NCI-H524 (cell line): Measurements from ENCODE around the gene DRD4.
"Not testable (repeated sequence)": the region's sequence is repeated elsewhere in the genome, so short reads cannot be mapped to it uniquely, and the experiment has no call there.

ENCODE experiments used
- DNase-seq, 2 experiments: peaks; one replicate each; lab custom pipeline; 2025; lab: John Stamatoyannopoulos, UW

Gene DRD4

DNA sequence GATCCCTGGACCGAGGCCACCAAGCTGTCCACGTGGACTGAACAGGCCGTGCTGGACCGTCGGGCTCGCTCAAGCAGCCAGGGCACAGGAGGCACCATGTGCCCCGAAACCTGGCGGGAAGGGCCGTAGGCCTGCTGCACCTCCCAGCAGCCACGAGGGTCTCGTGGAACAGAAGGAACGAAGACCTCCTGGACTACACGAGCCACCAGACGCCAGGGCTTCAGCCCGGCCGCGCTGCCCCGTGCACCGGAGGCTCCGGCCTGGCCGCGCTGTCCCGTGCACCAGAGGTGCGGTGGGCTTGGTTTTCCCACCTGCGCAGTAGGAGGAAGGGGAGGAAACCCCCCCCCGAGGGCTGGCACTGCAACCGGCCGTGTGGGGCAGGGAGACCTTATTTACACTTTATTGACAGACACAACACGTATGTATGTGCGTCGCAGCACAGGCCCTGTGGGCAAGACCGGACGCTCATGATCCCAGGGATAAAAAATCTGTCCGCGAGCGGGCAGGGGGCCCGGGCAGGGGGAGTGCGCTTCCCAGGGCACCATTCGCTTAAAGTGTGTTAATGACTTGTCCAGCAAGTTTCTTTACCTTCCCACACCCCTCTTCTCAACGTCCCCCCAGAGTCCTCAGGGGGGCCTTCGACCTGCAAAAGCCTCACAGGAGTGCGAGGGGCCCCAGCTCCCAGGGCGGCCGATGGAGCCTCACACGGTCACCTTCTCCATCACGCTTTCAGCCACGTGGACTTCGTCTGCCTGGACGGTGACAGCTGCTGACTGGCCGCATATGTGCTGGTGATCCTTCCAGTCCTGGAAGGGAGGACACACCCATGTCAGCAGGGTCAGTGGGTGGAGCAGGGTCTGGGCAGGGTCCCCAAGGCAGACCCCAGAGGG lies 7.0 kb downstream of the DRD4 start:
- DNase-seq = no peak

- no peak for DNase-seq
These were observed 8.5 kb downstream of the DRD4 start for GRCh38 chr11:645536-645935.

DNA sequence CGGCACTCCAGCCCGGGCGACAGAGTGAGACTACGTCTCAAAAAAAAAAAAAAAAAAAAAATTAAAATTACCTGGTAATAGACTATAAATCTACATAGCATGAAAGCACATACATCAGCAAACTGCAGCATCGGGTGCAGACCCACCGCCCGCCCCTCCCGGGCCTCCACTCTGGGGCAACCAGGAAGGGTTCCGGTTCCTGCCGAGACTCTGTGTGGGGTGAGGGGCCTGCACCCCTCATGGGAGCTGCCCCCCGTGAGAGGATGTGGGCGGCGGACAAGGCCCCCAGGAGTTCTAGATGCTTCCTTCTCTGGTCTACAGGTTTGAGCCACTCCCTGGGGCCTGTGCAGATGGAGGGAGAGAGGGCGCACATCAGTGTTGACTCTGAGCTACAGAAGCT lies 9.1 kb downstream of the DRD4 start:
- no peak for DNase-seq

GRCh38 chr11:647672-648158 lies 10.6 kb downstream of the DRD4 start:
- not testable (repeated sequence) for DNase-seq

- DNase-seq = no peak
These were observed 13.4 kb downstream of the DRD4 start for GRCh38 chr11:650482-650881.

DNA sequence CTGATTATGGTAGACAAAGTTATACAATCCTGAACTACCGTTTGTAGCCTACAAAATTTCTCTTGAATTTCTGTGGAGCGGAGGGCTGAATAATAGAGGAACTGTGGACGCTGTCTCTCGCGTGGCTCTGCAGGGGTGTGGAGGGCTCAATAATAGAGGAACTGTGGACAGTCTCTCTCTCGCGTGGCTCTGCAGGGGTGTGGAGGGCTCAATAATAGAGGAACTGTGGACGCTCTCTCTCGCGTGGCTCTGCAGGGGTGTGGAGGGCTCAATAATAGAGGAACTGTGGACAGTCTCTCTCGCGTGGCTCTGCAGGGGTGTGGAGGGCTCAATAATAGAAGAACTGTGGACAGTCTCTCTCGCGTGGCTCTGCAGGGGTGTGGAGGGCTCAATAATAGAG lies 16.1 kb downstream of the DRD4 start:
- not testable (repeated sequence) for DNase-seq

DNA sequence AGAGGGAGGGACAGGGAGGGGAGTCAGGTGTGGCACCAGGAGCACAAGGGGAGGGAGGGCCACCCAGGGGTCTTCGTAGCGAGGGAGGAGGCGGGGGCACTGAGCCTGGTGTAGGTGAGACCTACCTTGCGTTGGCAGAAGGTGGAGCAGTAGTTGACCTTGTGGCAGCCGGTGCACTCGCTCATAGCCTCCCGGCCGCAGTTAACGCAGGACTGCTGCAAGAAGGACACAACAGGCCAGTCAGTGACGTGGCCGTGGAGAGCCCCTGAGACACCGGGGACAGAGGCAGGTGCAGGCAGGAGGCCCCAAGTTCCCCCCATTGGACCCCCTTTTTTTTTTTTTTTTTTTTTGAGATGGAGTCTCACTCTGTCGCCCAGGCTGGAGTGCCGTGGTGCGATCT lies 16.8 kb downstream of the DRD4 start:
- no peak for DNase-seq

DNA sequence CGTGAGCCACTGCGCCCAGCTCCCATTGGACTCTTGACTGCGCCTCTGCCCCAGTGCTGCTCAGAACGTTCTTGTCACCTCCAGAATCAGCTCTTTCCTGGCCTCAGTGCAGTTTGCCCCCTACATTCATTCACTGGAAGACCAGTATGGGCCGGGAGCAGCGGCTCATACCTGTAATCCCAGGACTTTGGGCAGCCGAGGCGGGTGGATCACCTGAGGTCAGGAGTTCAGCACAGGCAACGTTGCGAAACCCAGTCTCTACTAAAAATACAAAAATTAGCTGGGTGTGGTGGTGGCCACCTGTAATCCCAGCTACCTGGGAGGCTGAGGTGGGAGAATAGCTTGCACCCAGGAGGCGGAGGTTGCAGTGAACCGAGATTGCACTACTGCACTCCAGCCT lies 17.4 kb downstream of the DRD4 start:
- not testable (repeated sequence) for DNase-seq

GRCh38 chr11:655036-655726 lies 18.1 kb downstream of the DRD4 start:
- no peak for DNase-seq

GRCh38 chr11:656426-656825 lies 19.4 kb downstream of the DRD4 start:
- no peak for DNase-seq

GRCh38 chr11:656866-657265 lies 19.8 kb downstream of the DRD4 start:
- DNase-seq = no peak

DNA sequence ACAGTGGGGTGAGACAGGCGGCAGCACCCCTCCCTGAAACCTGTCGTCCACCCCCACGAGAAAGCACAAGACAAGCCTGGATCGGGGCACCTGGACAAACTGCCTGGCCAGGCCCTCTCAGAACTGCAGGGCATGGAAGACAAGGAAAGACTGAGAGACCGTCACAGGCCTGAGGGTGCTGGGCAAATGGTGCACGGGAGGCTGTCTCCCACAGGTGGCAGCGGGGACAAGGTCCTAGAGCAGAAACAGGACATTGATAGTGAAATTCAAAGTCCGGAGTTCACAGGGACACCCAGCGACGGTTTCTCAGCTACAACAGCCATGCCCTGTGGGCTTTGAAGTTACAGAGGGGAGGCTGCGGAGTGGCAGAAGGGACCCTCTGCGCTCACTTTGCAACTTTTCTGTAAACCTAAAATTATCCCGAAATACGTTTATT lies 20.6 kb downstream of the DRD4 start:
- DNase-seq = no peak

DNA sequence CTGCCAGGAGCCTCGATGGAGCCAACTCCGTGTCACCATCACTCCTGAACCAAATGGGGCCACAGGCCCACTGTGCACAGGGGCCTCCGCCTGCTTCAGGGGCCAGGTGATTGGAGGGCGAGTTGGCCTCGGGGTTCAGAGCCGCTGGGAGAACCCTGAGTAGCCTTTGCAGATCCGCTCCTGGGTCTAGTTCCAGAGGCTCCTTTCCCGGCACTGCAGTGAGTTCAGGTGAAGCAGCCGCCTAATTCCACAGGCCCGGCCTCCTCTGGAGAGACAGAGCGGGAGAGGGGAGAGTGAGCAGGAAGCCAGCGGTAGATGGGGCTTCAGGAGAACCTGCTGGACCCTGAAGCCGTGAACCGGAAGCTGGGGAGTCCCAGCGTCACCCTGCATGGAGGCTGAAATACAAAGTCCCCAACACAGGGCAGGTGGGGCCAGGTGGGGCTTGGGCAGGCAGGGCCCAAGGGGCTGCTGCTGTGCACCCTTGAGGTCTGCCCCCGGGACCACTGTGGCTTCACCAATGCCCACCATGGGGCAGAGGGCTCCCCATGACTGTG lies 22.5 kb downstream of the DRD4 start:
- DNase-seq = no peak

DNA sequence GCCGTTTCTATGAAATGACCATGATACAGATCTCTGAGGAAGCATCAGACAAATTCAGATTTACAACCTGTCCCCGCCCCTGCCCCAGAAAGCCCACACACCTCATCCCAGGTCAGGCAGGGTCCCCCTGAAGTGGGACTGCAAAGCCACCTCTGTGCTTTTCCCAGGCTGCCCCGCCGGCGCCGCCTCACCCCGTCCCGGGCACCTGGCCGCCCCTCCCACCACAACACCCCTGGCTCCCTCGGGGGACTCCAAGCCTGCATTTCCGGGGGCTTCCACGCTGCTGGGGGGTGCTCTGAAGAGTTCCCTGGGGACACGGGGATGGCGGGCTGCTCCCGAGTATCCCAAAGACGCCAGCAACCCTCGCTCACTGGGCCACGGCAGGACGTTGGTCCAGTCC lies 23.2 kb downstream of the DRD4 start:
- DNase-seq = no peak

DNA sequence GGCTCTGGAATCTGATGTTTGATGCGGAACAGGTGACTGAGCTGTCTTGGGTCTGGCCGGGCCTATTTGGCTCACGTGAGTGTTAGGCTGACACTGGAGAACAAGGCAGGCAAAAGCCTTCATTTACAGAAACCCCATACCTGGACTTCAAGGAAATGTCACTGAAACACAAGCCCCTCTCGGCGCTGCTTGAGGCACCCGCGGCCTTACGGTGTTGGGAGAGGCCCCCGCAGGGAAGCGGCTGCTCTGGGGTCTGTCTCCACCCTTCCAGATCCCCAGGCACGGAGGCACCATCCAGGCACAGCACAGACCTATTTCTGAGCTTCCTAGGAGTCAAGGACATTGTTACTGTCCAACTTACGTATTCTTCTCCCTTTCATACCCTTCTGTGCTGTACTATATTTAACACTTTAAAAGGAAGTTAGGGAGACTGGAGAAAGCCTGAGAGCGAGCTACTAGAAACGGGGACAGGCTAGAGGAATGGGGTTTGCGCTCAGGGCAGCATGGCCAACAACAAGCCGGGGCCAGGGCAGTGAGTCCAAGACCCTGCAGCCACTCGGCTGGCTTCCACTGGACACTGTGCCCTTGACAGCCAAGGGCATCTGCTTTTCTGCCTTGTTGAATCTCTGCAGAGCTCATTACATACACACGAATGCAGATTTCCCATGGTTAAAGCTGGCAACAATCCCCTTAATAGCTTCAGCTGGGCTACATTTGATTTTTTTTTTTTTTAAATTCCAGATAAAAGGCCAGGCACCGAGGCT lies 23.8 kb downstream of the DRD4 start:
- DNase-seq = no peak

DNA sequence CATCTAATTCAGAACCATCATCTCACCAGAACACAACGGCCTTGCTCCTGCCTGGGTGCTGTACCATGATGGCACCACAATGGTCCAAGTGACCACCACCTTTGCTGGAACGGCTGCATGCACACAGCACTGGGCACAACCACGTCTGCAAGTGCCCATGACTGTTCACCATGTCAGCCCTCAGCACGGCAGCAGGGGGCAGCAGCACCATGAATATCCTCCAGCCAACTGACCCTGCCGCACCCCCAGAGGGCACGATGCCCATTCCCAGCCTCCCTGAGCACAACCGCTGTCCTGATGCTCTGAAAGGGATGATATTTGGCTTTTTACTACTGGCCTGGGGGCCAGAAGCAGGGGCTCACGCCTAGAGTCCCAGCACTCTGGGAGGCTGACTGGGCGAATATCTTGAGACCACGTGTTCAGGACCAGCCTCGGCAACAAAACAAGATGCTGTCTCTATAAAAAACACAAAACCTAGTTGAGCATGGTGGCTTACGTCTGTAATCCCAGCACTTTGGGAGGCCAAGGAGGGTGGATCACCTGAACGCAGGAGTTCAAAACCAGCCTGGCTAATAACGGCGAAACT lies 25.7 kb downstream of the DRD4 start:
- DNase-seq = peak in 1 of 2 experiments; percentile 41

GRCh38 chr11:665062-665703 lies 28.1 kb downstream of the DRD4 start:
- no peak for DNase-seq

DNA sequence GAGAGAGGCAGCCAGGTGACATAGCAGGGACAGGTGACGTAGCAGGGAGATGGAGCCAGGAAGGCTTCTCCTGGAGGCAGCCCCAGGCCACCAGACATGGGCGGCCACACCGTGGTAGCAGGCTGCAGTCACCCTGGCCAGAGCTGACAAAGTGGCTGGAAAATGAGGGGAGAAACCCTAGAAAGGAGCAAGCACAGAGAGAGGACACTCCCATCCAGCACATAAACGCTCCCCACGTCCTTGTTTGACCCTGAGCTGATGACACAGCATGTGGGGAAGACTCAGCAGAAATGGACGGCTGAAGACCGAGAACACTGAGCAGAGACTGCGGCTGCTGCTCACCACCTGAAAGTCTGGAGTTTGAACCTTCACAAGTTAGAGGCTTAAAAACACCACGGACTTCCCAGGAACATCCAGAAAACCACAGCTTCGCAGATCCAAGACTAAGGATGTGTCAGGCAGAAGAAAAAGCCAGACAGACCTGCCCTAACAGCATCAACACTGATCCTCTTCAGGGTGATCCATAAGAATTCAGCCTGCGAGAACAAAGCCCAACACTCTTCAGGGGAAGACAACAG lies 28.7 kb downstream of the DRD4 start:
- DNase-seq = no peak

DNA sequence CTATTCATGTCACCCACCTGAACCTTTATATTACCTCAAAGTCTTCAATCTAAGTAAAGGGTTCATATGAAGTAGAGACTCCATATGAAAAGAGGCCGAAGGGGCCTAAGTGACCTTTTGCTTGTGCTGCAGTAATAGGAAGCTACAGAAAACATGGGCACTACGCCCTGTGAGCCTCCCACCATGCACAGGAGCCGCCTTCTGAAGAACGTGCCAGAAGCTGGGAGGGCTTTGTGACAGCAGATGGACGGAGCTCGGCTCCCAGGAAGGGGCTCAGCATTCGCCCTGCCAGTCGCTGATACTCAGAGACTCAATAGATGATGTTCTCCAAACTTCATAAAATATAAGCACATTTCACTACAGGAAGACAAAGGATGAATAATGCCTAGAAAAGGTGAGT lies 36.8 kb downstream of the DRD4 start:
- no peak for DNase-seq

DNA sequence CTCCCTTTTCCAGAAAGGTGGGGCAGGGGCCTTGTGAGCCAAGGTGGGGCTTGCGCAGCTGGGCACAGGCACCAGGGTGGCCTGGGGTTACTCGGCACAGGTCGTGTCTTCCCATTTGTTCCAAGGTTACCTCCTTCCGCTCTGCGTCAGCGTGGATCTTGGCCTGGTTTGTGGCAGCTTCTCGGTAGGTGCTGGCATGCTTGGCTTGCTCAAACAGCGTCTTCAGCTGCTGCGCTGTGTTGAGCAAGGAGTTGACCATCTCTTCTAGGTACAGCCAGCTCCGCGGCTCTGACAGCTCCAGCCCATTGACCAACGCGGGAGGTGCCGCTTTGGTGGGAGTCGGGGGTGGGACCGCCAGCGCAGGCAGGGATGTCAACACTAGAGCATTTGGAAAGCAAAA lies 37.3 kb downstream of the DRD4 start:
- DNase-seq = no peak

DNA sequence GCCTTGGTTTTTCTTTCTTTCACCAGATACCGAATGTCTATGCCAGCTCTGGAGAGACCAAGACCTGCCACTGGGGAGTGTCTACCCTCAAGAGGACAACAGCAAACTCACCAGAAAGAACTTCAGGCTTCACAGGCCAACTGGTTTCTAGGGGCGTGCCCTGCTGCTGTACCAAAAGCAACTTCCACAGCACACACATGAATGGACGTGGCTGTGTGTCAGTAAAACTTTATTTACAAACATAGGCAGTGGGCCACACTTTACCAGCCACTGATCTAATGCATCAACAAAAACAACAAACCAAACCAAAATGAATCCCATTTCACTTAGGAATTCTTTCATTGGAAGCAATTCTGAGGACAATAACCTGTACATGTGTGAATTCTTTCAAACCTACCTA lies 41.2 kb downstream of the DRD4 start:
- DNase-seq = no peak
